Measurements from ENCODE around the gene FAM83C.

Gene FAM83C

DNA sequence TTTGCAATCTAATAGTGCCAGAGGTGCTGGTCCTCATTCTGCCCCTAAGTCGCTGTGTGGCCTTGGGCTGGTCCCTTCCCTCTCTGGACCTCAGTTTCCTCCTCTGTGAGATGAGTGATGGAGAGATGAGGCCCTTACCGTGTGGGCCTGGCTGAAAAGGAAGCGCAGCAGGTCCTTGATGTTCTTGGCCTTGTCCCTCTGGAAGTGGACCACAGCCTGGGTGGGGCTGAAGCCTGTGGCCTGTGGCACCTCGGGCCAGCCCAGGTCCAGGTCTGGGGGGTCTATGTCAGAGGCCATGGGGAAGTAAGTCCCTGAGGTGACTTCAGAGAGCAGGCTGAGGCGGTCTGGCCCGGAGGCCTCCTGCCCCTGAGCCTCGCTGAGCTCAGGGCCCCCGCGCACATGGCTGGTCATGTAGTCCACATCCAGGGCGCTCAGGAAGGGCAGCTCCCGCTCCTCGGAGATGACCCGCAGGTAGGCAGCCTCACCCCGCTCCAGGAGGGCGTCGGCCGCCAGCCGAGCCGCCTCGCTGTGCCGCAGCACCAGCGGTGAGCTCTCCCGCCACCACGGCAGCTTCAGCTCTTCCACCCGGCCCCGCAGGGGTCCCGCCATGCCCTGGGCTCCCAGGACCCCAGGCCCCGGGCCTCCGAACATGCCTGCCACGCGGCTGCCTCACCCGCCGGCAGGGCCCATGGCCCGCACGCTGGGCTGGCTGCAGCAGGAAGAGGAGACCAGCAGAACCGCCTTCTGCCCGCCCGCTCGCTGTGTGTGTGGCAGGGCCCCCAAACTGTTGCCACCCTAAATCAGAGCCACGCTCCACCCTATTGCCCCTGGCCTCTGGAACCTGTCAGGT is at the start of gene FAM83C:
Gene FAM83C, minus strand, starts transcription at position 772 of the 850 bp plus-strand sequence. Its CDS starts 121 bp downstream, at position 651.
- no peak within 1 kb of the TSS for H3K4me3 ChIP-seq (ENCODE audit: low read length)
- no peak for TF ChIP-seq ZNF274 (IDR thresholded peaks at IDR 0.05; ENCODE audit: low read depth, low read length)

DNA sequence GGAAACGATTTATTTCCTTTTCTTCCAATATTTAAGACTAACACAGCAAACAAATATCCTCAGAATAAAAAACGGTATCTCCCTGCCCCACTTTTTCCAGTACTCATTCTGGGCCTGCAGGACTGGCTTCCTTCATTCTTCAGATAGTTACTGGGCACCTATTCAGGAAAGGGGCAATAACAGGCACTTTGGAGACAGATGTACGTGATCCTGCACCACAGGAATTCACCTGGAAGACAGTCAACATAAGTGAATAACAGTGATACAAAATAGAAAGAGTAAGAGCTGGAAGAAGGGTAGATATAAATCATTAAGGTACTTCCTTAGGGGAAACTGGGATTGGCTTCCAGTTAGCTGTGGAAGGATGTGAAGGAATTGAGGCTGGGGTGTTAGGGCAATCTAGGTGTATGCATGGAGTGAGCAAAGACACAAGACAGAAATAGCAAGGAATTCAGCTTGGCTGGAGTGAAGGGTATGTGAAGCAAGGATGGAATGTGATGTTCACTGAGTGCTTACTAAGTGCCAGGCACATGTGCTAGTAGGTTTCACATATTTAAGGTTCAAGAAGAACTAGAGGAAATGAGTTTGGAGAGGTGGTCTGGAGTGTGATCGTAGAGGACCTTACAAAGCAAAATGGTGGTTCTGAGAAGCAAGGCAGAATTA is 49.3 kb upstream of the FAM83C start:
- H3K4me3 ChIP-seq (ENCODE audit: low read length), result no peak overlapping the region
- no peak for TF ChIP-seq ZNF274 (IDR thresholded peaks at IDR 0.05; ENCODE audit: low read depth, low read length)

DNA sequence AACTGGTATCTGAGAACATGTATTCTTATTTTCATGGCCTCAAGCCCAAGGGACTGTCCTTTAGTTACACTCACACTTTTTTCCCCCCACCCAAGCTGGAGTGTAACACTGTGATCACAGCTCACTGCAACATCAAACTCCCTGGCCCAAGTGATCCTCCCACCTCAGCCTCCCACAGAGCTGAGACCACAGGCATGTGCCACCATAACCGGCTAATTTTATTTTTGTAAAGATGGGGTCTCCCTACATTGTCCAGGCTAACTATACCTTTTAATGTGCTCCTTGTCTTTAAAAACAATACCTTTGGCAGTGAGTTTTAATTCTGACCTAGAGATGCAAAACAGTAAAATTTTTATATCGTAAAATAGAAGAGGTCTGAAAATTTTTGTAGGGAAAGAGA is 48.2 kb upstream of the FAM83C start:
- TF ChIP-seq ZNF274 (IDR thresholded peaks at IDR 0.05; ENCODE audit: low read depth, low read length), result no peak
- no peak overlapping the region for H3K4me3 ChIP-seq (ENCODE audit: low read length)

DNA sequence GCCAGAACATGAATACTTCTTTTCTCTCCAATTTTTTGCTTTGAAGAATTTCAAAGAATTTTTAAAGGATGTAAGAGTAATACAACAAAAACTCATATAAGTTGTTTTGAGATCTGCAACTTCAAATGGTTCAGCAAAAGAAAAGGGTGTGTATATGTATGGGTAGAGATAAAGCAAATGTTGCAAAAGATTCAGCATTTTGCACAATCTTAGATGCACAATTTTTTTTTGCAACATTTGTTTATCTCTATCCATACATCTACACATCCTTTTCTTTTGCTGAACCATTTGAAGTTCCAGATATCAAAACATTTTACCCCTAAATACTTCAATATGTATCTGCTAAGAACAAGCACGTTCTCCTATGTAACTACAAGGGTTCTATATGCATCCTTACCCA is 47.4 kb upstream of the FAM83C start:
- H3K4me3 ChIP-seq (ENCODE audit: low read length), result no peak overlapping the region
- TF ChIP-seq ZNF274 (IDR thresholded peaks at IDR 0.05; ENCODE audit: low read depth, low read length), result no peak

DNA sequence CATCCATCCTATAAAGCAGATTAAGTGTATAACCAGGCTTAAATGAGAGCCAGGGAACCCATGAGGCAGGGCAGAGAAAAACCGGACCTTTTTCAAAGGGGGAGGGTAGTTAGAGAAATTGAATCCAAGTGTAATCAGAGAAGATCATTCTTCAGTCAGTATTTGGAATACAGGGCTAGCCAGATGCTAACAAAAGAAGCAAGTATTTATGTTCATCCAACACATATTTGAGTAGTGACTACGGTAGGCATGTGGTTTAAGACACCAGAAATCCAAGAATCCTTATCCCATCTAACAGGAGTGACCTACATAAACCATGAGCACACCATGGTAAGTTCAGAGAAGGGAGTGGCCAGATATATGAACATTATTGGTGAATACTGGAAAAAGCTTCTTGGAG is 46.8 kb upstream of the FAM83C start:
- TF ChIP-seq ZNF274 (IDR thresholded peaks at IDR 0.05; ENCODE audit: low read depth, low read length), result no peak
- no peak overlapping the region for H3K4me3 ChIP-seq (ENCODE audit: low read length)

DNA sequence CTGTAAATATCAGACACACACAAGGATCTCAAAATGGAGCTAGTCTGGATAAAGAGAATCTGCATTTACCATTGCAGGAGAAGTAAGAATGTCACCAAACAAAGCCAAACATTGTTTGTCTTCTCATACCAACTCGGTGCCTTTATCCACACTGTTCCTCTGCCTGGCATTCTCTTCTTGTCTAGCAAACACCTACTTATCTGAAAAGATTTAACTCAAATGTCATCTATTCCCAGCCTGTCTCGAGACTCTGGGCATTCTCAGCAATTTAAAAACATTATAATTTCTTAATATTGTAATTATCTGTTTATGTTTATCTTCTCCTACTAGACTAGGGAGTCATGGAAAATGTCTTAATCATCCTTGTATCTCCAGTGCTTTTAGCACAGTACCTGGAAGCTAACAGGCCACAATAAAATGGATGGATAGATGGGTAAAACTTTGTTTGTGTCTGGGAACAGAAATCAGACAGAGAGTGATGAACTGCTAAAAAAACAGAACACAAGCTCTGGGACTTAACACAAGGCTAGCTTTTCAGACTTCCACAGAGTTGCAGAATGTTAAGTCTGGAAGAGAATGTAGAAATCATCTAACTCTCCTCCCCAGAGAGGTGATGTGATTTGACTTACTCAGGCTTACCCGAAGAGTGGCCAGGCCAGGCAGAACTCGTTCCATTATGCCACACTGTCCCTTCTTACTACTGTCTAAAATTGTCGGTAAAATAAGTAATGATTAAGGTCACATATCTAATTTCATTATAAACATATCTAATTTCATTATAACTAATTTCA is 42.3 kb upstream of the FAM83C start:
- H3K4me3 ChIP-seq (ENCODE audit: low read length), result no peak overlapping the region
- no peak for TF ChIP-seq ZNF274 (IDR thresholded peaks at IDR 0.05; ENCODE audit: low read depth, low read length)

DNA sequence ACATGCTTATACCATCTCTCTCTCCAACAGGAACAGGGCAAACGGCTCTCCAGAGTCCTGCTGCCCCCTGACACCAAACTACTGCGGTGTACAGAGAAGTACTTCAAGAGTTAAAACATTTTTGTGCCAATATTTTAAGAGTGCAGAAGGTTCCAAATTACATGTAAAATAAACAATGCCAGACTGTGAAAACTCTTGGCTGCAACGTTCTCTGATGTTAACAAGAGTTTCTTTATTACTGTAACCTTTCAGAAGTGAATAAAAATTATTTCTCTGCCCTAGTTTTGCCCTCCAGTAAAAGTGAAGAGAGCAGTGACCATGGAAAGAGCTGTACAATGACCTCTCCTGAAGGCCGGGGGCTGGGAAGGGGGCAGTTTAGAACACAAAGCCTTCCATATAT is 41.4 kb upstream of the FAM83C start:
- no peak for TF ChIP-seq ZNF274 (IDR thresholded peaks at IDR 0.05; ENCODE audit: low read depth, low read length)
- H3K4me3 ChIP-seq (ENCODE audit: low read length), result no peak overlapping the region

DNA sequence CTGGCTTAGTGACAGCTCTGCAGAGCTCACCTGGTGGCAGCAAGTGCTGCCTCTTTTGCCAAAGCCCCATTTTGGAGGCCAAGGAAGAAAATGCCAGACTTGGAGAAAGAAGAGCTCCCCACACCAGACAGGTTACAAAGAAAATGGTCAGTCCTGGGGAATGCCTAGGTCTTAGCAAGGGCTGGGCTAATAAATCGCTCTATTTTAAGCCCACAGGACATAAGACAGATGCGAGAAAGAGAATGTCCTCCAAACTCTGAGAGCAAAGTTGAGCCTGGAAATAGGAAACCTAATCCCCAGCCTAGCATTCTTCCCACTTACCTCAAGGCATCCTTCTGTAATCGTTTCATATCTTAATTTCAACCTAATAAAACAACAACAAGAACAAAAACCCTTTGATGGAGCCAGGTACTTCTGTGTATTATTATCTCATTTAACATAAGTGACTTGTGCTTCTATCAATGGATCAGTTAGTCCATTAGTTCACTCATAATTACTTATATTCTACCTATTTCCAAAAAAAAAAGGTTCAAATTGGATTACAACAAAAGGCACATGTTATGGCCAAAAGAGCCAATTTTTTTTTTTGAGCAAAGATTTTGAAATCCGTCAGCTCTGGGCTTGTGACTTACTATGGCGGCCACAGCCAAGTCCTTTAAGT is 40.4 kb upstream of the FAM83C start:
- H3K4me3 ChIP-seq (ENCODE audit: low read length), result no peak overlapping the region
- TF ChIP-seq ZNF274 (IDR thresholded peaks at IDR 0.05; ENCODE audit: low read depth, low read length), result no peak

DNA sequence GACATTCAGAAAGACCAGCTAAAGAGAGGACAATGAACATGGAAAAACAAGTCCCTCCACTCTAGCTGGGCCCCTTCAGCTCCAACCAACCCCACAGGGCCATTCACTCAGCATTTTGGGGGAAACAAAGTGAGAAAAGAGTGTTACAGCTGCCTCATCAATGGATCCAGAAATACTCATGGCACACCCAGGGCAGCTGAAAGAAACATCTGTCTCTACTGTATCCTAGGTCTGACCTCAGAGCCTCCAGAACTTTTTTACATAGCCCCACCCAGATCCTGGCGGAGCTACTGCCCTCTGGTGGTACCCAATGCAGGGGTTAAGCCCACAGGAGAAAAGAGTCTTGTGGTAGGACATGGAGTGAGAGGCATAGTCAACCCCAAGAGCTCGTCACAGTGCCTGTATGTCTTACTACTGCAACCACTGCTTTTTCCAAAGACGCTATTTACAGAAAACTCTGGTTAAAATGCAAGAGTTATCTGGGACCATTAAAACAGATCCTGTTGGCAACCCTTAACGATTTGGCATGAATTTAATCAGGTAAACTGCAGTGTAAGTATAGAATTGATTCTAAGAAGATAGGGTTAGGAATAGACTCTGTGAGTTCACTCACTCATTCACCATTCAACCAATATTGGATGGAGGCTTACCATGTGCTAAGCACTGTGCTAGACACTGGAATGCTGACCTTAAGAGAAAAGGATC is 37.4 kb upstream of the FAM83C start:
- no peak for TF ChIP-seq ZNF274 (IDR thresholded peaks at IDR 0.05; ENCODE audit: low read depth, low read length)
- H3K4me3 ChIP-seq (ENCODE audit: low read length), result no peak overlapping the region

DNA sequence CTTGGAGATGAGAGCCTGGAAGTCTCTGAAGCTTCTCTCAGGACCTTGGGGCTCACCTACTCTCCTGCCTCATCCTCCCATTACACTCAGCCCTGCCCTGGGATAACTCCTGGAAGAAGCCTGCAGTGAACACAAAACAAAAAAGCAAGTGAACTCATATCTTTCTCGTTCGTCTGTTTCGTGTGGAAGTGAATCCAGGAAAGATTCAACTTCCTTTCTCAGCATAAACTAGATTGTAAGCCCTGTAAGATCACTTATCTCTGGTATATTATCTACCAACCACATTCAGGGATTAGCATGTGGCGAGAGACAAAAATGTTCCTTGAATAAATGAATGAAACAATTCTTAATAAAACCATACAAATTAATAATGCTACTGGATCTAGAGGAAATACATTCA is 36.5 kb upstream of the FAM83C start:
- no peak overlapping the region for H3K4me3 ChIP-seq (ENCODE audit: low read length)
- TF ChIP-seq ZNF274 (IDR thresholded peaks at IDR 0.05; ENCODE audit: low read depth, low read length), result no peak

DNA sequence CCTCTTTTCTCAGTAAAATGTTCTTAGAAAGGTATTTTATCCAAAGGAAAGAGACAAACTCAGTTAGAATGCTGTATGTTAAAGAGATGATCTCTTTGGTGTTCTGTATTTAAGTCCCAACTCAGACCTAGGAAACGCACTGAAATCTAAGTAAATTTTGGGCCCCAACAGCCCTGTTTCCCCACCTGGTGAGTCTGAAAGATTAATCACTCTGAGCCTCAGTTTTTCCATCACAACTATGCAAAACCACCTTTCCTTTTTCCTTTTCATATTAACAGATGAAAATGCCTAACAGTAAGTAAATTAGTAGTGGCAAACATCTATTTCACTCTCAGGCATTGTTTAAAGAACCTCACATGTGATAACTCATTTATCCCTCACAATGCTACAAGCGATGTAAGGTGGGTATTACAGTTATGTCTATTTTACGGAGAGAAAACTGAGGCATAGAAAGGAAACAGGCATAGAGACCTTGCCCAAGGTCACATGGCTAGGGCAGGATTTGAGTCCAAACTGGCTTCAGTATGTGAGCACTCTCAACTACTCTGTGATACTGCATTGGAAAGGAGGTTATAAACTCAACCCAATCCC is 36.0 kb upstream of the FAM83C start:
- no peak for TF ChIP-seq ZNF274 (IDR thresholded peaks at IDR 0.05; ENCODE audit: low read depth, low read length)
- no peak overlapping the region for H3K4me3 ChIP-seq (ENCODE audit: low read length)

DNA sequence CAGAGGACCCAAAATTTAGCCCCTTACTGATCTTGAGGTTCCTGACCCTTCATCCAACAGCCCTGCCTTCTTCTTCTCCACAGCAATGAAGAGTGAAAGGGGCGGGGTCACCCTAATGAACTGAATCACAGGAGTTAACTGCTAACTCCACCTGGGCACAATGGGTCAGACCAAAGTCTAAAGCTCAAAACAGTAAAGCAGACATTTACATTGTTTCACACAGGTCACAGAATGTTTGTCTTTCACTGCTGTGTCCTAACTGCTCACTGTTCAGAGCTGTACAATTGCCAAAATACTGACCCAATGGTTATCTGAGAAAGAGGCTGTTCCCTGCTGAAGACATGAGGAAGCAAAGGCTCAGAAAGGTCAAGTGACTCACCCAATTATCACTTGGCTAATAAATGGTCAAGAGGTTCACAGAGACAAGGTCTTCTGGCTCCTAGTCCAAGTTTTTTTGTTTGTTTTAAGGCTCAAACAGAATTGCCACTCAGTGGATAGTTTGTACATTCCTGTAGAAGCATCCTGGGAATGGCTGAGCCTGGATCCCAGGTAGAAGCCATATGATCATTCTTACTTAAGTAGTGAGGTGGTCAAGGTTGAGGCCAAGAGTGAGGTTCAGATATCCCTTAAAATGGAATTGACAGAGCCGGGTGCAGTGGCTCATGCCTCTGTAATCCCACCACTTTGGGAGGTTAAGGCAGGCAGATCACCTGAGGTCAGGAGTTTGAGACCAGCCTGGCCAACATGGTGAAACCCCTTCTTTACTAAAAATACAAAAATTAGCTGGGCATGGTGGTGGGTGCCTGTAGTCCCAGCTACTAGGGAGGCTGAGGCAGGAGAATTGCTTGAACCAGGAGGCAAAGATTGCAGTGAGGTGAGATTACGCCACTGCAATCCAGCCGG is 35.1 kb upstream of the FAM83C start:
- TF ChIP-seq ZNF274 (IDR thresholded peaks at IDR 0.05; ENCODE audit: low read depth, low read length), result no peak
- no peak overlapping the region for H3K4me3 ChIP-seq (ENCODE audit: low read length)

All from GM08714 (cell line).